ENCODE data around the gene RNASEL.

- TF ChIP-seq CTCF (IDR thresholded peaks at IDR 0.05) (no peak), POLR2A (IDR thresholded peaks at IDR 0.05; ENCODE audit: low read length) (no peak), RAD21 (conservative IDR thresholded peaks at IDR 0.05 in 1 of 2, IDR thresholded peaks at IDR 0.05 in 1 of 2) (no peak), MAX (IDR thresholded peaks at IDR 0.05) (no peak), BHLHE40 (IDR thresholded peaks at IDR 0.05; ENCODE audit: low read depth, low read length) (no peak), CEBPB (IDR thresholded peaks at IDR 0.05) (no peak)
- TF ChIP-seq, protein P1, sequence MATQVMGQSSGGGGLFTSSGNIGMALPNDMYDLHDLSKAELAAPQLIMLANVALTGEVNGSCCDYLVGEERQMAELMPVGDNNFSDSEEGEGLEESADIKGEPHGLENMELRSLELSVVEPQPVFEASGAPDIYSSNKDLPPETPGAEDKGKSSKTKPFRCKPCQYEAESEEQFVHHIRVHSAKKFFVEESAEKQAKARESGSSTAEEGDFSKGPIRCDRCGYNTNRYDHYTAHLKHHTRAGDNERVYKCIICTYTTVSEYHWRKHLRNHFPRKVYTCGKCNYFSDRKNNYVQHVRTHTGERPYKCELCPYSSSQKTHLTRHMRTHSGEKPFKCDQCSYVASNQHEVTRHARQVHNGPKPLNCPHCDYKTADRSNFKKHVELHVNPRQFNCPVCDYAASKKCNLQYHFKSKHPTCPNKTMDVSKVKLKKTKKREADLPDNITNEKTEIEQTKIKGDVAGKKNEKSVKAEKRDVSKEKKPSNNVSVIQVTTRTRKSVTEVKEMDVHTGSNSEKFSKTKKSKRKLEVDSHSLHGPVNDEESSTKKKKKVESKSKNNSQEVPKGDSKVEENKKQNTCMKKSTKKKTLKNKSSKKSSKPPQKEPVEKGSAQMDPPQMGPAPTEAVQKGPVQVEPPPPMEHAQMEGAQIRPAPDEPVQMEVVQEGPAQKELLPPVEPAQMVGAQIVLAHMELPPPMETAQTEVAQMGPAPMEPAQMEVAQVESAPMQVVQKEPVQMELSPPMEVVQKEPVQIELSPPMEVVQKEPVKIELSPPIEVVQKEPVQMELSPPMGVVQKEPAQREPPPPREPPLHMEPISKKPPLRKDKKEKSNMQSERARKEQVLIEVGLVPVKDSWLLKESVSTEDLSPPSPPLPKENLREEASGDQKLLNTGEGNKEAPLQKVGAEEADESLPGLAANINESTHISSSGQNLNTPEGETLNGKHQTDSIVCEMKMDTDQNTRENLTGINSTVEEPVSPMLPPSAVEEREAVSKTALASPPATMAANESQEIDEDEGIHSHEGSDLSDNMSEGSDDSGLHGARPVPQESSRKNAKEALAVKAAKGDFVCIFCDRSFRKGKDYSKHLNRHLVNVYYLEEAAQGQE (IDR thresholded peaks at IDR 0.05) = no peak
These were observed 21.6 kb upstream of the RNASEL start for GRCh38 chr1:182610606-182611194.
